Prostate gland (tissue), 2 donors: ENCODE results near the gene TRIM26. TPM values are rescaled to one million over a fixed set of nuclear protein-coding genes. Genes with fewer than 3 reads are reported as not detected.

Source experiments
- DNase-seq: peaks from one replicate; pipeline ENCODE4 v3.0.0-alpha.2; 2019; ENCODE audit warnings: low spot score
- H3K27ac ChIP-seq, 2 donors: fragments of 200-600 bp; sonication (generic); 2 replicates each; pipeline ENCODE4 v1.5.1; 2017 to 2019
- H3K27me3 ChIP-seq: fragments of 200-600 bp; sonication (generic); replicated peaks from 2 replicates; pipeline ENCODE4 v1.5.1; 2019; ENCODE audit not compliant: insufficient read depth
- H3K36me3 ChIP-seq, 2 donors: fragments of 200-600 bp; sonication (generic); 1 replicate in 1 of 2; 2 replicates in 1 of 2; pipeline versions ENCODE4 v1.5.1 to v1.8.1; 2017 to 2019
- H3K4me1 ChIP-seq: fragments of 200-600 bp; sonication (generic); replicated peaks from 2 replicates; pipeline ENCODE4 v1.5.1; 2019
- H3K4me3 ChIP-seq, 2 donors: fragments of 200-600 bp; sonication (generic); 2 replicates each; pipeline ENCODE4 v1.5.1; 2017 to 2019
- H3K9me3 ChIP-seq: fragments of 200-600 bp; sonication (generic); 2 replicates; pipeline ENCODE4 v1.5.1; 2017
- CTCF ChIP-seq, 4 experiments: fragments of 200-600 bp in 2 of 4; fragments of 450-650 bp in 2 of 4; sonication (generic) in 2 of 4; IDR thresholded peaks; 1 replicate in 3 of 4; 2 replicates in 1 of 4; pipeline ENCODE4 v1.5.1; 2016 to 2019; ENCODE audit warnings: antibody characterized with exemption in 4 of 4, mild to moderate bottlenecking in 2 of 4, moderate library complexity in 2 of 4
- POLR2A ChIP-seq: fragments of 450-650 bp; IDR thresholded peaks from one replicate; pipeline ENCODE4 v1.6.1; 2016; ENCODE audit warnings: antibody characterized with exemption, mild to moderate bottlenecking
- POLR2AphosphoS5 ChIP-seq: sonication (generic); formaldehyde crosslinking; IDR thresholded peaks from one replicate; pipeline ENCODE4 v1.6.1; 2017; ENCODE audit warnings: antibody characterized with exemption
- WGBS: methylation state at CpG from one replicate; pipeline ENCODE4 v1.1.5; 2018; 5-methylcytosine and 5-hydroxymethylcytosine counted together
- intact Hi-C: fragments of 100-400 bp; cut with DNase I; formaldehyde crosslinking; loops from one replicate; pipeline ENCODE4 v1.14.2; 2022
- total RNA-seq, 2 donors: library from RNA; depleted of rRNA; stranded (reverse); fragments of >200 nt; gene quantifications; one replicate each; pipeline ENCODE4 v1.1.0, GENCODE V29; 2016

TRIM26 gene
- total RNA-seq, 2 donors from 2014 or later: 74.8 to 100 TPM

GRCh38 chr6:30214657-30214982 is 1.4 kb upstream of the TRIM26 start:
- H3K4me3 ChIP-seq: peak overlapping the region; percentile 56 to 87
- H3K4me1 ChIP-seq: peaks cover 17% of the 10 kb centered on the region
- no peaks in the 10 kb centered on the region for H3K9me3 ChIP-seq
- TF ChIP-seq CTCF (IDR thresholded peaks at IDR 0.05): no peak
- no peak for TF ChIP-seq POLR2AphosphoS5
- H3K36me3 ChIP-seq: no peaks in the 10 kb centered on the region
- H3K27me3 ChIP-seq: no peaks in the 10 kb centered on the region
- intact Hi-C loops: loop anchor here (5.0 to 10.0 kb wide), 2 partner anchors 113 to 180 kb away; partner anchors contain the start of gene TRIM39
- DNase-seq: no peak
- 64% methylated on average over 14 of the region's 14 CpGs for WGBS
- H3K27ac ChIP-seq: peak overlapping the region; percentile 97 to 99

- under 1% methylated on average over 45 of the region's 45 CpGs for whole genome bisulfite sequencing
- H3K4me1 ChIP-seq: peaks cover 17% of the 10 kb centered on the region
- intact Hi-C loops: loop anchor here (5.0 to 10.0 kb wide), 2 partner anchors 113 to 181 kb away; partner anchors contain the start of gene TRIM39
These were observed 901 bp upstream of the TRIM26 start for GRCh38 chr6:30213957-30214656.

GRCh38 chr6:30213667-30213956 is 406 bp upstream of the TRIM26 start:
- intact Hi-C loops: loop anchor here (5.0 to 10.0 kb wide), 2 partner anchors 114 to 181 kb away; partner anchors contain the start of gene TRIM39
- H3K4me1 ChIP-seq: peaks cover 17% of the 10 kb centered on the region
- 0% methylated on average over 12 of the region's 12 CpGs for WGBS
- no peaks in the 10 kb centered on the region for H3K9me3 ChIP-seq
- no peaks in the 10 kb centered on the region for H3K36me3 ChIP-seq
- no peak for TF ChIP-seq POLR2A
- no peak for TF ChIP-seq POLR2AphosphoS5
- TF ChIP-seq CTCF (IDR thresholded peaks at IDR 0.05): peak in 1 of 4 experiments; percentile 25
- no peaks in the 10 kb centered on the region for H3K27me3 ChIP-seq
- no peak for DNase-seq
- peak overlapping the region; percentile 56 to 87 for H3K4me3 ChIP-seq
- peak overlapping the region; percentile 97 to 99 for H3K27ac ChIP-seq

More at GRCh38 chr6:30213957-30214656, 901 bp upstream of the TRIM26 start:
- Histone ChIP-seq H3K27me3 (no peaks in the 10 kb centered on the region), H3K4me3 (peak overlapping the region; percentile 56 to 87), H3K27ac (peak overlapping the region; percentile 97 to 99), H3K9me3 (no peaks in the 10 kb centered on the region), H3K36me3 (no peaks in the 10 kb centered on the region)
- TF ChIP-seq POLR2A (peak; percentile 72), POLR2AphosphoS5 (peak; percentile 71), CTCF (IDR thresholded peaks at IDR 0.05) (peak in 1 of 4 experiments; percentile 16)
- peak; percentile 77 for DNase-seq

- no peak for DNase-seq
- no peak for TF ChIP-seq CTCF (IDR thresholded peaks at IDR 0.05)
- TF ChIP-seq POLR2AphosphoS5: no peak
- no peak for TF ChIP-seq POLR2A
- peak overlapping the region; percentile 97 to 99 for H3K27ac ChIP-seq
- peaks cover 34% of the 10 kb centered on the region for H3K4me1 ChIP-seq
- peak overlapping the region; percentile 56 to 87 for H3K4me3 ChIP-seq
- intact Hi-C loops: loop anchor here (5.0 to 10.0 kb wide), 2 partner anchors 115 to 183 kb away; partner anchors contain the start of gene TRIM39
- H3K9me3 ChIP-seq: no peaks in the 10 kb centered on the region
- WGBS: 24% methylated on average over 3 of the region's 3 CpGs
- H3K36me3 ChIP-seq: no peaks in the 10 kb centered on the region
- no peaks in the 10 kb centered on the region for H3K27me3 ChIP-seq
These were observed 1.3 kb downstream of the TRIM26 start for GRCh38 chr6:30211899-30212298.

- TF ChIP-seq POLR2A (no peak), CTCF (IDR thresholded peaks at IDR 0.05) (no peak), POLR2AphosphoS5 (no peak)
- no peak for DNase-seq
- intact Hi-C loops: loop anchor here (5.0 to 10.0 kb wide), 2 partner anchors 116 to 183 kb away; partner anchors contain the start of gene TRIM39
- WGBS: 37% methylated on average over 2 of the region's 2 CpGs
- no peak overlapping the region for H3K4me3 ChIP-seq
- no peaks in the 10 kb centered on the region for H3K36me3 ChIP-seq
- peaks cover 40% of the 10 kb centered on the region for H3K4me1 ChIP-seq
- H3K27me3 ChIP-seq: no peaks in the 10 kb centered on the region
- H3K27ac ChIP-seq: peak overlapping the region; percentile 97 to 99
- H3K9me3 ChIP-seq: no peaks in the 10 kb centered on the region
These were observed 1.9 kb downstream of the TRIM26 start for GRCh38 chr6:30211306-30211705.
